KMS-11 (cell line): ENCODE data around the gene ABLIM2.
A peak's percentile ranks its signal among the peaks of the same experiment; 100 is the strongest.

Experiments used
- H2AFZ ChIP-seq: fragments of 200-600 bp; sonication (generic); 2 replicates; pipeline ENCODE4 v1.6.1; 2016; ENCODE audit warnings: antibody characterized with exemption, mixed run types, low read depth
- H3K27ac ChIP-seq: fragments of 200-600 bp; sonication (generic); 2 replicates; pipeline ENCODE4 v1.6.1; 2016; ENCODE audit warnings: mild to moderate bottlenecking, mixed run types
- H3K27me3 ChIP-seq: fragments of 200-600 bp; sonication (generic); 2 replicates; pipeline ENCODE4 v1.6.1; 2017; ENCODE audit warnings: mild to moderate bottlenecking, low read depth, mixed run types, moderate library complexity; ENCODE audit not compliant: insufficient read depth
- H3K36me3 ChIP-seq: fragments of 200-600 bp; sonication (generic); 2 replicates; pipeline ENCODE4 v1.6.1; 2017; ENCODE audit warnings: mild to moderate bottlenecking, mixed run types; ENCODE audit not compliant: insufficient read depth
- H3K4me1 ChIP-seq: fragments of 200-600 bp; sonication (generic); 2 replicates; pipeline ENCODE4 v1.6.1; 2016; ENCODE audit warnings: mild to moderate bottlenecking, low read depth, mixed run types; ENCODE audit not compliant: poor library complexity, severe bottlenecking
- H3K4me2 ChIP-seq: fragments of 200-600 bp; sonication (generic); 2 replicates; pipeline ENCODE4 v1.7.0; 2016; ENCODE audit warnings: mild to moderate bottlenecking, mixed run types
- H3K4me3 ChIP-seq: fragments of 200-600 bp; sonication (generic); IDR thresholded peaks from 2 replicates; pipeline ENCODE4 v1.6.1; 2017; ENCODE audit warnings: low read depth, low read length, mixed read lengths; ENCODE audit not compliant: insufficient read depth
- H3K79me2 ChIP-seq: fragments of 200-600 bp; sonication (generic); 2 replicates; pipeline ENCODE4 v1.6.1; 2016; ENCODE audit warnings: low read depth, mixed run types; ENCODE audit not compliant: insufficient read depth
- H3K9ac ChIP-seq: fragments of 200-600 bp; sonication (generic); 2 replicates; pipeline ENCODE4 v1.6.1; 2016; ENCODE audit warnings: mild to moderate bottlenecking, mixed run types
- H4K20me1 ChIP-seq: fragments of 200-600 bp; sonication (generic); 2 replicates; pipeline ENCODE4 v1.6.1; 2016; ENCODE audit warnings: mild to moderate bottlenecking, mixed run types; ENCODE audit not compliant: insufficient read depth
- CTCF ChIP-seq: fragments of 200-600 bp; sonication (generic); conservative IDR thresholded peaks from 2 replicates; pipeline ENCODE4 v1.6.1; 2017; ENCODE audit warnings: low read depth, mild to moderate bottlenecking, antibody characterized with exemption, low read length, moderate library complexity, mixed read lengths

The ABLIM2 gene

GRCh38 chr4:8158710-8159536 lies at the start of gene ABLIM2:
ABLIM2 (minus strand) TSS chr4:8158813; CDS start chr4:8158689, 124 bp downstream.
- Histone ChIP-seq H3K27ac (no peak within 1 kb of the TSS), H2AFZ (peak within 1 kb of the TSS; percentile 59), H3K4me1 (no peaks in the 10 kb centered on the region), H3K36me3 (no peaks in the 10 kb centered on the region), H3K4me3 (no peak within 1 kb of the TSS), H3K4me2 (peak within 1 kb of the TSS; percentile 42), H3K9ac (no peak within 1 kb of the TSS), H3K79me2 (no peaks in the 10 kb centered on the region), H4K20me1 (no peaks in the 10 kb centered on the region), H3K27me3 (no peaks in the 10 kb centered on the region)
- no peak for TF ChIP-seq CTCF

DNA sequence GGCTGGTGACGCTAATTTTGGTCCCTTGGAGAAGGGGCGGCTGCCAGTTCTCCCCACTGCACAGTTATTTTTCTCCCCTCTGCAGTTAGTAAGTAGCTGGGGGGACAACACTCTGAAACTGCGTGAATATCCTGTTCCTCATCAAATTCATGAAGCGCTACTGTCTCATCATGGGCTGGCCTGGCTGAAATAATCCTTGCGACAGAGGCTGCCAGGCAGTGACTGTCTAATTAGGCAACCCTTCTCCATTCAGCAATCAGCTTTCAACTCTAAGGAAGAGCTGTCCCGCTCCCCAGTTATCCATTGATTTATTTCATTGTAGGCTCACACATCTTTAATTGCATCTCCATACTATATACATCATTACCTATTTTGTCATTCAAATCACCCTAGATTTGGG lies 48.7 kb upstream of the ABLIM2 start:
- Histone ChIP-seq H3K9ac (no peak overlapping the region), H2AFZ (no peak overlapping the region), H3K4me3 (no peak overlapping the region), H3K36me3 (no peaks in the 10 kb centered on the region), H3K27me3 (no peaks in the 10 kb centered on the region), H3K27ac (no peak overlapping the region), H3K79me2 (no peaks in the 10 kb centered on the region), H4K20me1 (no peaks in the 10 kb centered on the region), H3K4me1 (no peaks in the 10 kb centered on the region), H3K4me2 (no peak overlapping the region)
- no peak for TF ChIP-seq CTCF

DNA sequence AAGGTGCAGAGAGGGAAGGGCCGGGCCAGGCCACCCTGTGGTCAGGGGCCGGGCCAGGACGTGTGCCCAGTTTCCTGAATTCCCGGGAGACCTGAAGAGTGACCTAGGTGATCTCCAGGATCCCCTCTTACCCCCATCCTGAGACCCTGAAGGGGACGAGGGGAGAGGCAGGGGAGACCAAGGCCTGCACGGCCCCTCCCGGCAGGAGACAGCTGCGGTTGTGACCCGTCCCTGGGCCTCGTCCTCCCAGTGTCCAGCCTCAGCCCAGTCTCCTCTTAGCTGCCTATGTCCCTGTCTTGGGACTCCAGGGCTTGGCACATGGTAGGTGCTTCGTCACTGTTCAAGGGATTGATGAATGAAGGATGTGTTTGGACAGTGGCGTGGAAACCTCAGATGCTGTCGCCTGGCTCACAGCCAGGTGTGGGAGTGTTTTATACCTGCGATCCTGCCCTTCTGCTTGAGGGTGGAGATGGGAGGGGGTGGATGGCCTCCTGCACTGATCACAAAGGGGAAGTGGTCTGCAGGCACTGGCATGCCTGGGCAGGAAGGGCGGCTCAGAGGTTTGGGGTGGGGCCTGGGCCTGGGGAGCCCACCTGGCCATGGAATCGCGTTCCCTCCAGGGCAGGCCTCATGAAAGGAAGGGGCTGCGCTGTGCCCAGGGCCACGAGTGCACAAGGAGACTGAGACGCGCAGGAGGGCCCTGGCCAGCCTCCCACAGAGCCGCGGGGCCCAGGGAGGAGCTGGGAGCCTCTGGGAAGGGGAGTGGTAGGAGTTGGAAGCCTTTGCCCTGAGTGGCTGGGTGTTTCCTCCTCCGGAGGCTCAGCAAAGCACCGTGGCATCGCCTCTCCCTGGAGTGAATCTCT lies 47.4 kb upstream of the ABLIM2 start:
- H3K4me2 ChIP-seq: no peak overlapping the region
- no peak for TF ChIP-seq CTCF
- no peaks in the 10 kb centered on the region for H4K20me1 ChIP-seq
- no peaks in the 10 kb centered on the region for H3K4me1 ChIP-seq
- no peak overlapping the region for H3K4me3 ChIP-seq
- no peak overlapping the region for H2AFZ ChIP-seq
- H3K27ac ChIP-seq: no peak overlapping the region
- H3K79me2 ChIP-seq: no peaks in the 10 kb centered on the region
- H3K9ac ChIP-seq: no peak overlapping the region
- H3K36me3 ChIP-seq: no peaks in the 10 kb centered on the region
- no peaks in the 10 kb centered on the region for H3K27me3 ChIP-seq

GRCh38 chr4:8205241-8205707 lies 46.7 kb upstream of the ABLIM2 start:
- Histone ChIP-seq H3K9ac (no peak overlapping the region), H3K4me1 (no peaks in the 10 kb centered on the region), H4K20me1 (no peaks in the 10 kb centered on the region), H3K27me3 (no peaks in the 10 kb centered on the region), H3K36me3 (no peaks in the 10 kb centered on the region), H2AFZ (no peak overlapping the region), H3K27ac (no peak overlapping the region), H3K4me2 (no peak overlapping the region), H3K4me3 (no peak overlapping the region), H3K79me2 (no peaks in the 10 kb centered on the region)
- TF ChIP-seq CTCF: no peak
